ENCODE results near the gene POLE3. TPM values are rescaled to one million over a fixed set of nuclear protein-coding genes. Genes with fewer than 3 reads are reported as not detected.
"Not testable (repeated sequence)": the region's sequence is repeated elsewhere in the genome, so short reads cannot be mapped to it uniquely, and the experiment has no call there.

POLE3 gene
- total RNA-seq, 1 donor: 54.0 TPM

- no peak for DNase-seq (ENCODE audit: low read depth)
- H3K4me3 ChIP-seq (ENCODE audit: low read depth, low read length): no peak overlapping the region
- TF ChIP-seq, protein P1, sequence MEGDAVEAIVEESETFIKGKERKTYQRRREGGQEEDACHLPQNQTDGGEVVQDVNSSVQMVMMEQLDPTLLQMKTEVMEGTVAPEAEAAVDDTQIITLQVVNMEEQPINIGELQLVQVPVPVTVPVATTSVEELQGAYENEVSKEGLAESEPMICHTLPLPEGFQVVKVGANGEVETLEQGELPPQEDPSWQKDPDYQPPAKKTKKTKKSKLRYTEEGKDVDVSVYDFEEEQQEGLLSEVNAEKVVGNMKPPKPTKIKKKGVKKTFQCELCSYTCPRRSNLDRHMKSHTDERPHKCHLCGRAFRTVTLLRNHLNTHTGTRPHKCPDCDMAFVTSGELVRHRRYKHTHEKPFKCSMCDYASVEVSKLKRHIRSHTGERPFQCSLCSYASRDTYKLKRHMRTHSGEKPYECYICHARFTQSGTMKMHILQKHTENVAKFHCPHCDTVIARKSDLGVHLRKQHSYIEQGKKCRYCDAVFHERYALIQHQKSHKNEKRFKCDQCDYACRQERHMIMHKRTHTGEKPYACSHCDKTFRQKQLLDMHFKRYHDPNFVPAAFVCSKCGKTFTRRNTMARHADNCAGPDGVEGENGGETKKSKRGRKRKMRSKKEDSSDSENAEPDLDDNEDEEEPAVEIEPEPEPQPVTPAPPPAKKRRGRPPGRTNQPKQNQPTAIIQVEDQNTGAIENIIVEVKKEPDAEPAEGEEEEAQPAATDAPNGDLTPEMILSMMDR (IDR thresholded peaks at IDR 0.05; ENCODE audit: insufficient read depth, low read depth, low read length): no peak
These were observed 41.3 kb downstream of the POLE3 start for GRCh38 chr9:113368982-113369854.

DNA sequence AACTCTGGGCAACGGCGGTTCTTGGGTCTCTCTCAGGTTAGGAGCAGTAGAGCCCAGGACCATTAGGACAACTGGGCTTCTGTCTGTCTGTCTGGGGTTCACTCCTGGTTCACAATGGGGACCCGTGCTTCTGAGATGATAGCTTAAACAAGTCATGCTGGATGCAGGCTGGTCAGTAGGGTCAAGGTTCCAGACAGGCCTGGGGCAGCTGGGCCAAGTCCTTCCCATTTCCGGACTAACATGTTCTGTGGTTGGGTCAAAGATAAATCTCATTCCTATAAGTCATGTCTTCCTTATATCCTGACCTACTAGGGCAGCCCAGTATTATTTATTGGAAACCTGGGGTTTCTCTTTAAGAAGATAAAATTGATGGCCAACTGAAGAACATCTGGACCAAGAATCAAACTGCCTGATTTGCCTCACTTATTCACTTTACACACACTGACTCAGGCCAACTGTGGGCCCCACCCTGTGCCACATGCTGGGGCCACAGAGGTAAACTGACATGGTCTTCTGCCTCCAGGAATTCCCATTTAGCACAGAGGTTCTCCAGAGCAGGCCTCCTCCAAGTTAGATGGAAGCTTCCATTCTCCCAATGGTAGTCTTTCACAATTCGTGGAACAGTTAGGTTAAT lies 42.0 kb downstream of the POLE3 start:
- TF ChIP-seq, protein P1 (IDR thresholded peaks at IDR 0.05; ENCODE audit: insufficient read depth, low read depth, low read length): no peak
- no peak for DNase-seq (ENCODE audit: low read depth)
- no peak overlapping the region for H3K4me3 ChIP-seq (ENCODE audit: low read depth, low read length)

GRCh38 chr9:113365652-113366051 lies 44.8 kb downstream of the POLE3 start:
- not testable (repeated sequence) for H3K4me3 ChIP-seq (ENCODE audit: low read depth, low read length); DNase-seq (ENCODE audit: low read depth)

GRCh38 chr9:113364951-113365350 lies 45.5 kb downstream of the POLE3 start:
- H3K4me3 ChIP-seq (ENCODE audit: low read depth, low read length): no peak overlapping the region
- no peak for DNase-seq (ENCODE audit: low read depth)
- TF ChIP-seq, protein P1 (IDR thresholded peaks at IDR 0.05; ENCODE audit: insufficient read depth, low read depth, low read length): no peak

- TF ChIP-seq, protein P1 (IDR thresholded peaks at IDR 0.05; ENCODE audit: insufficient read depth, low read depth, low read length): no peak
- no peak overlapping the region for H3K4me3 ChIP-seq (ENCODE audit: low read depth, low read length)
- no peak for DNase-seq (ENCODE audit: low read depth)
These were observed 47.1 kb downstream of the POLE3 start for GRCh38 chr9:113363336-113363735.

- DNase-seq (ENCODE audit: low read depth): no peak
- H3K4me3 ChIP-seq (ENCODE audit: low read depth, low read length): no peak overlapping the region
- TF ChIP-seq, protein P1 (IDR thresholded peaks at IDR 0.05; ENCODE audit: insufficient read depth, low read depth, low read length): no peak
These were observed 49.0 kb downstream of the POLE3 start for GRCh38 chr9:113361304-113362018.

Data from fibroblast of villous mesenchyme (primary cell).